Neuron (in vitro differentiated cells): ENCODE results near the gene C1orf56.
"Not testable (repeated sequence)": the region's sequence is repeated elsewhere in the genome, so short reads cannot be mapped to it uniquely, and the experiment has no call there.

Experiments used
- H2AFZ ChIP-seq: one replicate; pipeline ENCODE4 v1.6.1; 2013; ENCODE audit warnings: low read depth, mild to moderate bottlenecking, inconsistent platforms, low read length, moderate library complexity
- H3K27me3 ChIP-seq: one replicate; pipeline ENCODE4 v1.6.1; 2013; ENCODE audit warnings: low read length; ENCODE audit not compliant: insufficient read depth
- H3K36me3 ChIP-seq: one replicate; pipeline ENCODE4 v1.6.1; 2013; ENCODE audit warnings: low read length; ENCODE audit not compliant: insufficient read depth
- H3K4me1 ChIP-seq: one replicate; pipeline ENCODE4 v1.6.1; 2013; ENCODE audit warnings: low read length; ENCODE audit not compliant: insufficient read depth
- H3K4me3 ChIP-seq: 2 replicates; pipeline ENCODE4 v1.5.1; 2013; ENCODE audit warnings: mild to moderate bottlenecking, low read length, moderate library complexity
- H3K9me3 ChIP-seq: one replicate; pipeline ENCODE4 v1.6.1; 2013; ENCODE audit warnings: low read length

C1orf56 gene

DNA sequence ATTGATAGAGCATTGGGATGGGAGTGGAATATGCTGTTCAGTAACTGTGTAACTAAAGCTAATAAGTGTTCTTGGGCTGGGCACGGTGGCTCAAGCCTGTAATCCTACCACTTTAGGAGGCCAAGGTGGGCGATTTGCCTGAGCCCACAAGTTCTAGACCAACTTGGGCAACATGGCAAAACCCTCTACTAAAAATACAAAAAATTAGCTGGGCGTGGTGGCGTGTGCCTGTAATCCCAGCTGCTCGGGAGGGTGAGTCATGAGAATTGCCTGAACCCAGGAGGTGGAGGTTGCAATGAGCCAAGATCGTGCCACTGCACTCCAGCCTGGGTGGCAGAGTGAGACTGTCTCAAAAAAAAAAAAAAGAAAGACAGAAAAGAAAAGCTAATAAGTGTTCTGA lies 49.9 kb downstream of the C1orf56 start:
- H3K27me3 ChIP-seq, H2AFZ ChIP-seq, H3K4me3 ChIP-seq, H3K4me1 ChIP-seq, H3K36me3 ChIP-seq, H3K9me3 ChIP-seq: not testable (repeated sequence)

- no peak overlapping the region for H3K4me3 ChIP-seq
- no peaks in the 10 kb centered on the region for H3K4me1 ChIP-seq
- no peaks in the 10 kb centered on the region for H3K36me3 ChIP-seq
- no peak overlapping the region for H2AFZ ChIP-seq
- no peaks in the 10 kb centered on the region for H3K27me3 ChIP-seq
- no peaks in the 10 kb centered on the region for H3K9me3 ChIP-seq
Observed at GRCh38 chr1:151098126-151098525, 50.6 kb downstream of the C1orf56 start.
